Measurements from ENCODE around the gene ADAMTS13. TPM values are rescaled to one million over a fixed set of nuclear protein-coding genes. Genes with fewer than 3 reads are reported as not detected.

The ADAMTS13 gene
- total RNA-seq, 8 experiments from 2014 or later: 2.7 to 14.3 (median 4.3) TPM

GRCh38 chr9:133493845-133494540 is 71.8 kb downstream of the ADAMTS13 start:
- in situ Hi-C loops (cut with MboI; ENCODE audit: low pct_unique_long_range_greater_than_20kb in 2 of 9, low sequenced_read_pairs in 9 of 9, unreplicated experiment in 9 of 9): loop anchor here in 5 of 9 experiments (25.0 kb wide), 3 partner anchors 307 to 482 kb away; partner anchors contain the start of gene GTF3C5 (in 2 of the 5)
- 80 to 100% (median 88%) methylated on average over 2 to 5 of the region's 23 CpGs; no CpG with 5 or more reads in 7 of the 10 experiments for WGBS, 10 experiments

GRCh38 chr9:133494636-133495326 is 72.6 kb downstream of the ADAMTS13 start:
- in situ Hi-C loops (cut with MboI; ENCODE audit: low pct_unique_long_range_greater_than_20kb in 2 of 9, low sequenced_read_pairs in 9 of 9, unreplicated experiment in 9 of 9): loop anchor here in 5 of 9 experiments (25.0 kb wide), 3 partner anchors 307 to 482 kb away; partner anchors contain the start of gene GTF3C5 (in 2 of the 5)
- ATAC-seq (replicated peaks in 6 of 8): peak in 1 of 8 experiments; percentile 24
- 24 to 86% (median 80%) methylated on average over 1 to 7 of the region's 24 CpGs; no CpG with 5 or more reads in 5 of the 10 experiments for WGBS, 10 experiments
- Histone ChIP-seq H3K4me3 (no peak overlapping the region), H3K27ac (no peak overlapping the region), H3K4me1 (replicated peaks in 1 of 2) (peaks cover 6 to 9% of the 10 kb centered on the region in 2 donors)

More at GRCh38 chr9:133493845-133494540, 71.8 kb downstream of the ADAMTS13 start:
- no peak overlapping the region for H3K4me3 ChIP-seq
- no peak overlapping the region for H3K27ac ChIP-seq
- peaks cover 6 to 9% of the 10 kb centered on the region in 2 donors for H3K4me1 ChIP-seq (replicated peaks in 1 of 2)
- no peak for ATAC-seq (replicated peaks in 6 of 8)

DNA sequence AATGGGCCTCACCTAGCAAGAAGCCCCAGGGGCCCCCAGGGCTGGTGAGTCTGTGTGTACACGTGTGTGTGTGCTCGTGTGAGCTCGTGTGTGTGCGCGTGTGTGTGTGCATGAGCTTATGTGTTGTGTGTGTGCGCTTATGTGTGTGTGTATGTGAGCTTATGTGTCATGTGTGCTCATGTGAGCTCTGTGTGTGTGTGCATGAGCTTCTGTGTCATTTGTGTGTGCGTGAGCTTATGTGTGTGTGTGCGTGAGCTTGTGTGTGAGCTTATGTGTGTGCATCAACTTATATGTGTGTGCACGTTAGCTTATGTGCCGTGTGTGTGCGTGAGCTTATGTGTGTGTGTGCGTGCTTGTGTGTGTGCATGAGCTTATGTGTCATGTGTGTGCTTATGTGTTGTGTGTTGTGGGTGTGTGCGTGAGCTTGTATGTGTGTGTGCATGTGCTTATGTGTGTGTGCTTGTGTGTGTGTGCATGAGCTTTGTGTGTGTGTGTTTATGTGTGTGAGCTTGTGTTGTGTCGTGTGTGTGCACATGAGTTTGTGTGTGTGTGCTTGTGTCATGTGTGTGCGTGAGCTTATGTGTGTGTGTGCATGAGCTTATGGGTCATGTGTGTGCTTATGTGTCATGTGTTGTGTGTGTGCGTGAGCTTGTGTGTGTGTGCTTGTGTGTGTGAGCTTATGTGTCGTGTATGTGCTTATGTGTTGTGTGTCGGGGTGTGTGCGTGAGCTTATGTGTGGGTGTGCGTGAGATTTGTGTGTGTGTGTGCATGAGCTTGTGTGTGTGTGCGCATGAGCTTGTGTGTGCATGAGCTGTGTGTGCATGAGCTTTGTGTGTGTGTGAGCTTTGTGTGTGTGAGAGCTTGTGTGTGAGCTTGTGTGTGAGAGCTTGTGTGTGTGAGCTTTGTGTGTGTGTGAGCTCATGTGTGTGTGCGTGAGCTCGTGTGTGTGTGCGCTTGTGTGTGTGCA is 73.4 kb downstream of the ADAMTS13 start:
- H3K4me3 ChIP-seq: no peak overlapping the region
- 20 to 100% (median 92%) methylated on average over 1 to 16 of the region's 24 CpGs; no CpG with 5 or more reads in 1 of the 10 experiments for WGBS, 10 experiments
- no peak overlapping the region for H3K27ac ChIP-seq
- no peak for ATAC-seq (replicated peaks in 6 of 8)
- peaks cover 6 to 9% of the 10 kb centered on the region in 2 donors for H3K4me1 ChIP-seq (replicated peaks in 1 of 2)
- in situ Hi-C loops (cut with MboI; ENCODE audit: low pct_unique_long_range_greater_than_20kb in 2 of 9, low sequenced_read_pairs in 9 of 9, unreplicated experiment in 9 of 9): loop anchor here in 5 of 9 experiments (25.0 kb wide), 3 partner anchors 308 to 483 kb away; partner anchors contain the start of gene GTF3C5 (in 2 of the 5)

DNA sequence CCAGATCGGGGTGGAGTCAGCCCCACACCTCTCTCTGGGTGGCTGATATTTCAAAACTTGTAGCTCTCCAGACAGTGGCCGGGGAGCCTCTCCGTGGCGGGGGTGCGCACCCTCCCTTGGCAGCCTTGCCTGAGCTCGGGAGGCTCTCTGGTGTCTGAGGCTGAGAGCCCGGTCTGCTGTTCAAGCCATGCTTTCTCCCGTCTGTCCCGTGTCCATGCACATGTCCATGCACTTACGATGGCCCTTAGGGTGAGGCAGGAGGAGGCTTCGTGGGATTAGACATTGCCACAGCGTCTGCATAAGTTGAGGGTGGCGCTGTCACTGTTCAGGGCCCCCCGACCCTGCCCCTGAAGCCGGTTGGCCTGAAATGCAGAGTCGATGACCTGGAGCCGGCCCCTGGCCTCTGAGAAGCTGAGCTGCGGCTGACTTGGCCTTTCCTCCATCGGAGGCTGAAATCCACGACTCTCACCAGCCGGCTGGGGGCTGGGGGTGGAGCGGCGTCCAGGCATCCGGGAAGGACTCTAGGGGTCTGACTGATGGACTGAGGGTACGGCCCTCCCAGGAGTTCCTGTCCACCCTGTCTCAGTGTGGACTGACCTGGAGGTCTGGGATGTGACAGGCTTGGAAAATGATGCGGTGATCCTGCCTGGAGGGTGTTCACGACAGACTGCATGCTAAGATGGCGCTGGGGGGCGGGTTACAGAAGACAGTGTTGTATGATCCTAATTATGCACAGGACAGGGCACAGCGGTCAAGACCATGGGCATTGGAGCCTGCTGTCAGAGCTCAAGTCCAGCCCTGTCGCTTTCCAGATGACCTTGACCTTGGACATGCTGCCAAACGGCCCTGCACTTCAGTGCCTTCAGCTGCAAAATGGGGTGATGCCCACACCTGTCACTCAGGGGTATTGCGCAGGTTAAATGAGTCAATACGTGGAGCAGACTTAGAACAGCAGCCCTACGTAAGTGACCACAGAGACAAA is 75.0 kb downstream of the ADAMTS13 start:
- Histone ChIP-seq H3K4me1 (replicated peaks in 1 of 2) (peaks cover 6 to 9% of the 10 kb centered on the region in 2 donors), H3K4me3 (no peak overlapping the region), H3K27ac (no peak overlapping the region)
- in situ Hi-C loops (cut with MboI; ENCODE audit: low pct_unique_long_range_greater_than_20kb in 2 of 9, low sequenced_read_pairs in 9 of 9, unreplicated experiment in 9 of 9): loop anchor here in 5 of 9 experiments (25.0 kb wide), 3 partner anchors 310 to 485 kb away; partner anchors contain the start of gene GTF3C5 (in 2 of the 5)
- peak in 5 of 8 experiments; percentile 13 to 69 (median 39) for ATAC-seq (replicated peaks in 6 of 8)
- 0 to 83% (median 58%) methylated on average over 1 to 14 of the region's 35 CpGs; no CpG with 5 or more reads in 2 of the 10 experiments for WGBS, 10 experiments

DNA sequence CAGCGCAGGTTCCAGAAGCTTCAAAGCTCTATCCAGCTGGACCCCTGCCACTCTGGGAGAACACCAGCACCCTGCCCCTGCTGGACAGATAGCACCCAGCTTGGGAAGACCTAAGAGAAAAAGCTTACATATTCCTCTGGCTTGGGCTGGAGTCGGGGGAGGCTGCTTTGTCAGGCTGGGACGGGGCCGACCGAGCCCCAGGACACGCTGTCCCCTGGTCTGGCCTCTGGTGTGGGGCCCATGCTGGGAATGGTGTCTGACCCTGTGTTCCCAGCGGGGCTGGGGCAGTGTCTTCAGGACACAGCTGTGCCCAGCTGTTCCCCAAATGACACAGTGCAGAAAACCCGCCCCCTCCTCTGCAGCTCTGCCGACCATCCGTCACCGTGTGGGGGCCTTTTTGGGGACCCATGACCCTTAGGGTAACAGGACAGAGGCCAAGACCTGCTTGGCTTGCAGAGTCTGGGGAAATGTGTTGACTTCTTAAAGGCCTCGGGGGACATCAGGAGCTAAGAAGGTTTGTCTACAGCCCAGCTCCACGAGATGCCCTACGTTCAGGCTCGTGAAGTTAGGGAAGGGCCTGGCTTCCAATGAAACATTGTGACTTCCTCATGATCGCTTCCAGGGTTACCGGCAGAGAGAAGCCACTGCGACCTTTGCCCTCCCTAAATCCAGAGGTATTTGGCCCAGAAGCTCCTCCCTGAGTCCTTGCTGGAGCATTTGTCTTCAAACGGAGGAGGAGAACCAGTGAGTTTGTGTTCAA is 77.1 kb downstream of the ADAMTS13 start:
- WGBS, 10 experiments: 20 to 80% (median 53%) methylated on average over 1 to 11 of the region's 19 CpGs; no CpG with 5 or more reads in 2 of the 10 experiments
- Histone ChIP-seq H3K4me3 (no peak overlapping the region), H3K27ac (no peak overlapping the region), H3K4me1 (replicated peaks in 1 of 2) (peaks cover 6 to 9% of the 10 kb centered on the region in 2 donors)
- no peak for ATAC-seq (replicated peaks in 6 of 8)
- in situ Hi-C loops (cut with MboI; ENCODE audit: low pct_unique_long_range_greater_than_20kb in 2 of 9, low sequenced_read_pairs in 9 of 9, unreplicated experiment in 9 of 9): loop anchor here in 5 of 9 experiments (25.0 kb wide), 3 partner anchors 312 to 487 kb away; partner anchors contain the start of gene GTF3C5 (in 2 of the 5)

GRCh38 chr9:133499892-133500270 is 77.7 kb downstream of the ADAMTS13 start:
- Histone ChIP-seq H3K4me3 (no peak overlapping the region), H3K4me1 (replicated peaks in 1 of 2) (peaks cover 6 to 9% of the 10 kb centered on the region in 2 donors), H3K27ac (no peak overlapping the region)
- WGBS, 10 experiments: 67 to 100% (median 83%) methylated on average over 1 to 12 of the region's 12 CpGs; no CpG with 5 or more reads in 3 of the 10 experiments
- in situ Hi-C loops (cut with MboI; ENCODE audit: low pct_unique_long_range_greater_than_20kb in 2 of 9, low sequenced_read_pairs in 9 of 9, unreplicated experiment in 9 of 9): loop anchor here in 5 of 9 experiments (25.0 kb wide), 3 partner anchors 313 to 488 kb away; partner anchors contain the start of gene GTF3C5 (in 2 of the 5)
- ATAC-seq (replicated peaks in 6 of 8): no peak

DNA sequence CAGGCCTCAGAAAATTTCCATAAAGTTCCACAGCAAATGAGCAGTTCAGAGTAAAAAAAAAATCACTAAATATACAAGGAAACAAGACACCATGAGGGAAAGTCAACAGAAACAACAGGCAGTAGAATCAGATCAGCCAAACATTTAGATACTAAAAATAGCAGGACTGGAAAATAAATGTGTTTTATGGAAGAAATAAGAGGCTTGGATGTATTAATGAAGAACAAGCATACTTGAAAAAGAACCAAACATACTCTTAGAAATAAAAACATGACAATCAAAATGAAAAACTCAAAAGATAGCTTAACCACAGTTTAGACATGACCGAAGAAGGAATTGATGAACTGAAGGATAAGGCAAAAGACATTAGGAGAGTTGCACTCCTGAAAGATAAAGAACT is 79.9 kb downstream of the ADAMTS13 start:
- WGBS, 10 experiments: 0 to 100% (median 89%) methylated on average over 1 of the region's 1 CpG
- Histone ChIP-seq H3K4me3 (no peak overlapping the region), H3K4me1 (replicated peaks in 1 of 2) (peaks cover 9 to 12% of the 10 kb centered on the region in 2 donors), H3K27ac (no peak overlapping the region)
- in situ Hi-C loops (cut with MboI; ENCODE audit: low pct_unique_long_range_greater_than_20kb in 2 of 9, low sequenced_read_pairs in 9 of 9, unreplicated experiment in 9 of 9): no loop called here
- ATAC-seq (replicated peaks in 6 of 8): no peak

GRCh38 chr9:133505186-133505830 is 83.1 kb downstream of the ADAMTS13 start:
- Histone ChIP-seq H3K4me1 (replicated peaks in 1 of 2) (peaks cover 20 to 23% of the 10 kb centered on the region in 2 donors), H3K27ac (no peak overlapping the region), H3K4me3 (no peak overlapping the region)
- no peak for ATAC-seq (replicated peaks in 6 of 8)
- WGBS, 10 experiments: 88 to 100% (median 98%) methylated on average over 1 to 6 of the region's 13 CpGs; no CpG with 5 or more reads in 6 of the 10 experiments
- in situ Hi-C loops (cut with MboI; ENCODE audit: low pct_unique_long_range_greater_than_20kb in 2 of 9, low sequenced_read_pairs in 9 of 9, unreplicated experiment in 9 of 9): no loop called here

DNA sequence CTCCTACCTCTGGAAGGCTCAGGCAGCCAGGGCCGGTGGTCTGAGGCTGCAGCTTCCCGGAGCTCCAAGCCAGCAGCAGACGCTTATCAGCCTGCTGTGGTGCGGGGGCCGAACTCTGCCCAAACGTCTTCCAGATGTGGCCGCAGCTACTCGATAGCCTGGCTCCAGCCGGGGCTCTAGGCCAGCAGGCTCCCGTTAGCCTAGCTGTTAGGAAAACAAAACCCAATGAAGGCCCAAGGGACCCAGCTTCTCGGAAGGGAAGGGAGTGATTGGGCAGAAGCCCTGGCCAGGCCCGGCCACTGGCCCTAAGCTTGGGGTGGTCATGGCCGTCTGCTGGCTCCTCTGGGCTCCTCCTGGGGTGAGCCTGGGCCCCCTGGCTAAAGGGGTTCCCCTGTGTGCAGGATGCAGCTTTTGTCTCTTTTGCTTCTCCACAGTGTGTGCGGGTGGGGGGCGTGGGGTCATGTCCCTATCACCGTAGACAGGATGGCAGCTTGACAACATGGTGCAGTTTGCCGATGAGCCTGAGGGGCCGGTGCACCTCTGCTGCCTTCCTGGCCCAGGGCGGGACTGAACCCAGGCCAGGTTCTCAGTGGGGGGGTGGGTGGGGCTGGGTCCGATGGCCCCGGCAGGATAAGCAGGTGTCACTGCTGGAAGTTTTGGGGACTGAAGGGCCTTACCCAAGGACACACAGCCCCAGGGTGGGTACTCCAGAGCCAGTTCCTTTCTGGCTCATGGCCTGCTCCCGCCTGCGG is 83.9 kb downstream of the ADAMTS13 start:
- H3K27ac ChIP-seq: peak overlapping the region; percentile 9 to 67
- peak in 1 of 8 experiments; percentile 1 for ATAC-seq (replicated peaks in 6 of 8)
- in situ Hi-C loops (cut with MboI; ENCODE audit: low pct_unique_long_range_greater_than_20kb in 2 of 9, low sequenced_read_pairs in 9 of 9, unreplicated experiment in 9 of 9): no loop called here
- no peak overlapping the region for H3K4me3 ChIP-seq
- WGBS, 10 experiments: 75 to 100% (median 97%) methylated on average over 1 to 6 of the region's 23 CpGs; no CpG with 5 or more reads in 5 of the 10 experiments
- peaks cover 20 to 23% of the 10 kb centered on the region in 2 donors for H3K4me1 ChIP-seq (replicated peaks in 1 of 2)

- in situ Hi-C loops (cut with MboI; ENCODE audit: low pct_unique_long_range_greater_than_20kb in 2 of 9, low sequenced_read_pairs in 9 of 9, unreplicated experiment in 9 of 9): no loop called here
- peak; percentile 29 to 78 (median 69) for ATAC-seq (replicated peaks in 6 of 8)
- Histone ChIP-seq H3K4me3 (no peak overlapping the region), H3K27ac (peak overlapping the region; percentile 9 to 67), H3K4me1 (replicated peaks in 1 of 2) (peaks cover 20 to 23% of the 10 kb centered on the region in 2 donors)
- WGBS, 10 experiments: 7 to 71% (median 48%) methylated on average over 2 to 13 of the region's 18 CpGs; no CpG with 5 or more reads in 4 of the 10 experiments
Observed at GRCh38 chr9:133506653-133507038, 84.5 kb downstream of the ADAMTS13 start.

Measured in motor neuron (in vitro differentiated cells).